ENCODE measurements around the gene TMIGD3. TPM values are rescaled to one million over a fixed set of nuclear protein-coding genes. Genes with fewer than 3 reads are reported as not detected.

Gene TMIGD3
- polyA plus RNA-seq, 2 donors = 0.31 to 0.79 TPM

GRCh38 chr1:111469539-111469938 lies 33.9 kb downstream of the TMIGD3 start:
- Histone ChIP-seq H3K36me3 (ENCODE audit: control insufficient read depth in 2 of 2, insufficient read depth in 2 of 2, low read length in 1 of 2) (peaks cover 6 to 8% of the 10 kb centered on the region in 2 donors), H3K27ac (ENCODE audit: low read depth in 2 of 2, low read length in 1 of 2) (no peak overlapping the region), H3K27me3 (ENCODE audit: control insufficient read depth in 1 of 2, insufficient read depth in 2 of 2, low read length in 2 of 2) (no peaks in the 10 kb centered on the region), H3K9me3 (ENCODE audit: control insufficient read depth in 2 of 2, insufficient read depth in 1 of 2, low read depth in 1 of 2, low read length in 1 of 2) (no peaks in the 10 kb centered on the region), H3K4me3 (ENCODE audit: low read depth in 1 of 2, low read length in 2 of 2) (no peak overlapping the region), H3K4me1 (ENCODE audit: control insufficient read depth in 2 of 2, insufficient read depth in 2 of 2, low read length in 1 of 2) (no peaks in the 10 kb centered on the region)

- Histone ChIP-seq H3K4me3 (ENCODE audit: low read depth in 1 of 2, low read length in 2 of 2) (no peak overlapping the region), H3K4me1 (ENCODE audit: control insufficient read depth in 2 of 2, insufficient read depth in 2 of 2, low read length in 1 of 2) (no peaks in the 10 kb centered on the region), H3K27me3 (ENCODE audit: control insufficient read depth in 1 of 2, insufficient read depth in 2 of 2, low read length in 2 of 2) (no peaks in the 10 kb centered on the region), H3K27ac (ENCODE audit: low read depth in 2 of 2, low read length in 1 of 2) (no peak overlapping the region), H3K9me3 (ENCODE audit: control insufficient read depth in 2 of 2, insufficient read depth in 1 of 2, low read depth in 1 of 2, low read length in 1 of 2) (no peaks in the 10 kb centered on the region), H3K36me3 (ENCODE audit: control insufficient read depth in 2 of 2, insufficient read depth in 2 of 2, low read length in 1 of 2) (peaks cover 6 to 8% of the 10 kb centered on the region in 2 donors)
These were observed 34.7 kb downstream of the TMIGD3 start for GRCh38 chr1:111468717-111469100.

- WGBS, 2 donors = 93 to 95% methylated on average over 2 of the region's 2 CpGs
- no peak overlapping the region for H3K4me3 ChIP-seq (ENCODE audit: low read depth in 1 of 2, low read length in 2 of 2)
- no peaks in the 10 kb centered on the region for H3K9me3 ChIP-seq (ENCODE audit: control insufficient read depth in 2 of 2, insufficient read depth in 1 of 2, low read depth in 1 of 2, low read length in 1 of 2)
- H3K36me3 ChIP-seq (ENCODE audit: control insufficient read depth in 2 of 2, insufficient read depth in 2 of 2, low read length in 1 of 2) = peaks cover 6 to 8% of the 10 kb centered on the region in 2 donors
- H3K27ac ChIP-seq (ENCODE audit: low read depth in 2 of 2, low read length in 1 of 2) = no peak overlapping the region
- H3K27me3 ChIP-seq (ENCODE audit: control insufficient read depth in 1 of 2, insufficient read depth in 2 of 2, low read length in 2 of 2) = no peaks in the 10 kb centered on the region
- no peaks in the 10 kb centered on the region for H3K4me1 ChIP-seq (ENCODE audit: control insufficient read depth in 2 of 2, insufficient read depth in 2 of 2, low read length in 1 of 2)
These were observed 35.3 kb downstream of the TMIGD3 start for GRCh38 chr1:111467865-111468716.

- H3K27me3 ChIP-seq (ENCODE audit: control insufficient read depth in 1 of 2, insufficient read depth in 2 of 2, low read length in 2 of 2) = no peaks in the 10 kb centered on the region
- no peaks in the 10 kb centered on the region for H3K4me1 ChIP-seq (ENCODE audit: control insufficient read depth in 2 of 2, insufficient read depth in 2 of 2, low read length in 1 of 2)
- no peak overlapping the region for H3K4me3 ChIP-seq (ENCODE audit: low read depth in 1 of 2, low read length in 2 of 2)
- H3K27ac ChIP-seq (ENCODE audit: low read depth in 2 of 2, low read length in 1 of 2) = no peak overlapping the region
- H3K36me3 ChIP-seq (ENCODE audit: control insufficient read depth in 2 of 2, insufficient read depth in 2 of 2, low read length in 1 of 2) = peaks cover 6 to 8% of the 10 kb centered on the region in 2 donors
- WGBS, 2 donors = 0% methylated on average over 1 of the region's 1 CpG
- H3K9me3 ChIP-seq (ENCODE audit: control insufficient read depth in 2 of 2, insufficient read depth in 1 of 2, low read depth in 1 of 2, low read length in 1 of 2) = no peaks in the 10 kb centered on the region
These were observed 37.0 kb downstream of the TMIGD3 start for GRCh38 chr1:111466480-111466879.

GRCh38 chr1:111465754-111466153 lies 37.7 kb downstream of the TMIGD3 start:
- 89 to 97% methylated on average over 2 of the region's 2 CpGs for WGBS, 2 donors
- Histone ChIP-seq H3K9me3 (ENCODE audit: control insufficient read depth in 2 of 2, insufficient read depth in 1 of 2, low read depth in 1 of 2, low read length in 1 of 2) (no peaks in the 10 kb centered on the region), H3K36me3 (ENCODE audit: control insufficient read depth in 2 of 2, insufficient read depth in 2 of 2, low read length in 1 of 2) (peaks cover 6 to 8% of the 10 kb centered on the region in 2 donors), H3K27me3 (ENCODE audit: control insufficient read depth in 1 of 2, insufficient read depth in 2 of 2, low read length in 2 of 2) (no peaks in the 10 kb centered on the region), H3K27ac (ENCODE audit: low read depth in 2 of 2, low read length in 1 of 2) (no peak overlapping the region), H3K4me3 (ENCODE audit: low read depth in 1 of 2, low read length in 2 of 2) (no peak overlapping the region), H3K4me1 (ENCODE audit: control insufficient read depth in 2 of 2, insufficient read depth in 2 of 2, low read length in 1 of 2) (no peaks in the 10 kb centered on the region)

- no peak overlapping the region for H3K27ac ChIP-seq (ENCODE audit: low read depth in 2 of 2, low read length in 1 of 2)
- no peaks in the 10 kb centered on the region for H3K27me3 ChIP-seq (ENCODE audit: control insufficient read depth in 1 of 2, insufficient read depth in 2 of 2, low read length in 2 of 2)
- H3K36me3 ChIP-seq (ENCODE audit: control insufficient read depth in 2 of 2, insufficient read depth in 2 of 2, low read length in 1 of 2) = peaks cover 6 to 8% of the 10 kb centered on the region in 2 donors
- no peaks in the 10 kb centered on the region for H3K9me3 ChIP-seq (ENCODE audit: control insufficient read depth in 2 of 2, insufficient read depth in 1 of 2, low read depth in 1 of 2, low read length in 1 of 2)
- WGBS, 2 donors = 53 to 69% methylated on average over 4 of the region's 4 CpGs
- H3K4me3 ChIP-seq (ENCODE audit: low read depth in 1 of 2, low read length in 2 of 2) = no peak overlapping the region
- no peaks in the 10 kb centered on the region for H3K4me1 ChIP-seq (ENCODE audit: control insufficient read depth in 2 of 2, insufficient read depth in 2 of 2, low read length in 1 of 2)
These were observed 40.3 kb downstream of the TMIGD3 start for GRCh38 chr1:111463029-111463683.

GRCh38 chr1:111462370-111463028 lies 40.9 kb downstream of the TMIGD3 start:
- H3K4me1 ChIP-seq (ENCODE audit: control insufficient read depth in 2 of 2, insufficient read depth in 2 of 2, low read length in 1 of 2) = no peaks in the 10 kb centered on the region
- H3K4me3 ChIP-seq (ENCODE audit: low read depth in 1 of 2, low read length in 2 of 2) = no peak overlapping the region
- no peak overlapping the region for H3K27ac ChIP-seq (ENCODE audit: low read depth in 2 of 2, low read length in 1 of 2)
- WGBS, 2 donors = 78 to 86% methylated on average over 4 of the region's 4 CpGs
- H3K27me3 ChIP-seq (ENCODE audit: control insufficient read depth in 1 of 2, insufficient read depth in 2 of 2, low read length in 2 of 2) = no peaks in the 10 kb centered on the region
- peaks cover 3 to 6% of the 10 kb centered on the region in 2 donors for H3K36me3 ChIP-seq (ENCODE audit: control insufficient read depth in 2 of 2, insufficient read depth in 2 of 2, low read length in 1 of 2)
- no peaks in the 10 kb centered on the region for H3K9me3 ChIP-seq (ENCODE audit: control insufficient read depth in 2 of 2, insufficient read depth in 1 of 2, low read depth in 1 of 2, low read length in 1 of 2)

- H3K27me3 ChIP-seq (ENCODE audit: control insufficient read depth in 1 of 2, insufficient read depth in 2 of 2, low read length in 2 of 2) = no peaks in the 10 kb centered on the region
- 96 to 97% methylated on average over 6 of the region's 6 CpGs for WGBS, 2 donors
- H3K36me3 ChIP-seq (ENCODE audit: control insufficient read depth in 2 of 2, insufficient read depth in 2 of 2, low read length in 1 of 2) = peaks cover 6% of the 10 kb centered on the region in 2 donors
- no peak overlapping the region for H3K4me3 ChIP-seq (ENCODE audit: low read depth in 1 of 2, low read length in 2 of 2)
- H3K9me3 ChIP-seq (ENCODE audit: control insufficient read depth in 2 of 2, insufficient read depth in 1 of 2, low read depth in 1 of 2, low read length in 1 of 2) = no peaks in the 10 kb centered on the region
- H3K27ac ChIP-seq (ENCODE audit: low read depth in 2 of 2, low read length in 1 of 2) = no peak overlapping the region
- no peaks in the 10 kb centered on the region for H3K4me1 ChIP-seq (ENCODE audit: control insufficient read depth in 2 of 2, insufficient read depth in 2 of 2, low read length in 1 of 2)
These were observed 41.7 kb downstream of the TMIGD3 start for GRCh38 chr1:111461765-111462164.

GRCh38 chr1:111455642-111456031 lies 47.8 kb downstream of the TMIGD3 start:
- Histone ChIP-seq H3K4me3 (ENCODE audit: low read depth in 1 of 2, low read length in 2 of 2) (no peak overlapping the region), H3K36me3 (ENCODE audit: control insufficient read depth in 2 of 2, insufficient read depth in 2 of 2, low read length in 1 of 2) (peaks cover 6% of the 10 kb centered on the region in 2 donors), H3K4me1 (ENCODE audit: control insufficient read depth in 2 of 2, insufficient read depth in 2 of 2, low read length in 1 of 2) (no peaks in the 10 kb centered on the region), H3K9me3 (ENCODE audit: control insufficient read depth in 2 of 2, insufficient read depth in 1 of 2, low read depth in 1 of 2, low read length in 1 of 2) (no peaks in the 10 kb centered on the region), H3K27ac (ENCODE audit: low read depth in 2 of 2, low read length in 1 of 2) (no peak overlapping the region), H3K27me3 (ENCODE audit: control insufficient read depth in 1 of 2, insufficient read depth in 2 of 2, low read length in 2 of 2) (no peaks in the 10 kb centered on the region)
- WGBS, 2 donors = 82 to 89% methylated on average over 3 of the region's 3 CpGs

Measured in esophagus (tissue), 2 donors.